GM12878 (cell line): ENCODE data around the gene GNAZ. TPM values are rescaled to one million over a fixed set of nuclear protein-coding genes. Genes with fewer than 3 reads are reported as not detected.

Experiments used
- ATAC-seq: fragments of 200-7000 bp; cut with Tn5 transposase; 3 replicates; pipeline ENCODE4 v1.9.1; 2020; ENCODE audit warnings: mild to moderate bottlenecking, moderate library complexity
- BruUV-seq: library from RNA; stranded (reverse); fragments of 400-500 nt; replicated peaks from 2 replicates; lab custom pipeline; 2021; lab: Mats Ljungman, UMichigan
- CTCF ChIA-PET: fragments of 300-600 bp; sonication (Branson Sonifier 250); formaldehyde crosslinking; extraction: SDS; loops from one replicate; lab custom pipeline; 2021; ENCODE audit warnings: inconsistent platforms; lab: Yijun Ruan, JAX
- POLR2A ChIA-PET: fragments of 350-600 bp; formaldehyde crosslinking; extraction: SDS; loops from one replicate; lab custom pipeline; 2021; ENCODE audit warnings: inconsistent platforms; lab: Charles Lee
- RAD21 ChIA-PET: fragments of 300-600 bp; sonication (Branson Sonifier 250); formaldehyde crosslinking; loops from one replicate; lab custom pipeline; 2023; ENCODE audit warnings: antibody characterized with exemption; ENCODE audit not compliant: unreplicated experiment; lab: Charles Lee
- SMC1A ChIA-PET: fragments of 300-600 bp; sonication (Branson Sonifier 250); formaldehyde crosslinking; loops from one replicate; lab custom pipeline; 2023; ENCODE audit not compliant: unreplicated experiment, uncharacterized antibody; lab: Charles Lee
- DNase-seq: peaks from one replicate; pipeline ENCODE4 v3.0.0-alpha.2; 2011; ENCODE audit warnings: low read depth, low spot score
- FAIRE-seq: peaks from 3 replicates; lab custom pipeline; 2011; peaks lifted over from hg19 to GRCh38; lab: Jason Lieb, UNC
- H2AFZ ChIP-seq: 2 replicates; pipeline ENCODE4 v1.6.0; 2011; ENCODE audit warnings: low read depth, low read length, control low read depth; ENCODE audit not compliant: control insufficient read depth
- H3K27ac ChIP-seq: 2 replicates; pipeline ENCODE4 v1.5.1; 2011; ENCODE audit warnings: control low read depth; ENCODE audit not compliant: control insufficient read depth, insufficient read depth
- H3K27me3 ChIP-seq, 2 experiments: replicated peaks in 1 of 2; 2 replicates each; pipeline versions ENCODE4 v1.6.0 to v1.6.1; 2011; ENCODE audit warnings: low read length in 1 of 2; ENCODE audit not compliant: control insufficient read depth in 2 of 2, insufficient read depth in 2 of 2
- H3K36me3 ChIP-seq, 2 experiments: 2 replicates each; pipeline ENCODE4 v1.5.1; 2011; ENCODE audit warnings: low read length in 1 of 2; ENCODE audit not compliant: control insufficient read depth in 2 of 2, insufficient read depth in 2 of 2
- H3K4me1 ChIP-seq: 2 replicates; pipeline ENCODE4 v1.6.1; 2011; ENCODE audit warnings: mild to moderate bottlenecking, low read length, moderate library complexity, mixed read lengths; ENCODE audit not compliant: control insufficient read depth, insufficient read depth
- H3K4me2 ChIP-seq: 2 replicates; pipeline ENCODE4 v1.6.0; 2011; ENCODE audit warnings: control low read depth; ENCODE audit not compliant: control insufficient read depth, insufficient read depth
- H3K4me3 ChIP-seq: fragments of 200-600 bp; sonication (generic); 2 replicates; pipeline ENCODE4 v1.5.1; 2016
- H3K79me2 ChIP-seq: 2 replicates; pipeline ENCODE4 v1.6.0; 2011; ENCODE audit warnings: low read length; ENCODE audit not compliant: control insufficient read depth, insufficient read depth
- H3K9ac ChIP-seq: 2 replicates; pipeline ENCODE4 v1.8.0; 2011; ENCODE audit warnings: low read length, control low read depth, mixed read lengths; ENCODE audit not compliant: control insufficient read depth, insufficient read depth
- H3K9me3 ChIP-seq: replicated peaks from 3 replicates; pipeline ENCODE4 v1.5.1; 2011; ENCODE audit warnings: mild to moderate bottlenecking, low read length; ENCODE audit not compliant: control insufficient read depth, insufficient read depth
- H4K20me1 ChIP-seq: 2 replicates; pipeline ENCODE4 v1.6.0; 2011; ENCODE audit not compliant: control insufficient read depth, insufficient read depth
- ATF7 ChIP-seq: fragments of 450-650 bp; IDR thresholded peaks from 2 replicates; pipeline ENCODE4 v1.6.1; 2016; ENCODE audit warnings: low read depth, mild to moderate bottlenecking
- CBX3 ChIP-seq: fragments of 200-600 bp; sonication (generic); IDR thresholded peaks from 2 replicates; pipeline ENCODE4 v1.6.1; 2016; ENCODE audit warnings: low read depth, borderline replicate concordance
- GABPA ChIP-seq: IDR thresholded peaks from 2 replicates; pipeline ENCODE4 v1.6.1; 2014; ENCODE audit warnings: antibody characterized with exemption, low read depth, mild to moderate bottlenecking, inconsistent platforms
- WGBS: methylation state at CpG from one replicate; pipeline ENCODE4 v1.1.6; 2016; ENCODE audit warnings: low lambda C conversion rate; ENCODE audit not compliant: insufficient replicate concordance, insufficient coverage; ENCODE audit errors: missing lambda C conversion rate; 5-methylcytosine and 5-hydroxymethylcytosine counted together
- in situ Hi-C: fragments of 300-500 bp; cut with MboI; formaldehyde crosslinking; loops from 9 replicates; pipeline ENCODE4 v1.14.3; 2018; ENCODE audit warnings: mixed read lengths
- intact Hi-C: fragments of 100-400 bp; cut with micrococcal nuclease; formaldehyde crosslinking; loops from one replicate; pipeline ENCODE4 v1.14.2; 2022; ENCODE audit not compliant: unreplicated experiment
- polyA plus RNA-seq, 11 experiments: library from polyadenylated mRNA; depleted of rRNA in 4 of 11; unstranded in 6 of 11; stranded (reverse) in 5 of 11; fragments of >200 nt; fragmentation: Nextera tagmentation in 4 of 11; fragmentation: Illumina TruSeq in 1 of 11; extraction: Ambion mirVana in 4 of 11; extraction: Trizol in 1 of 11; gene quantifications; 1 replicate in 1 of 11; 2 replicates in 10 of 11; pipeline versions ENCODE4 v1.2.1 to v1.2.3, GENCODE V29; 2011 to 2016; ENCODE audit warnings: inconsistent platforms in 2 of 11, missing spikeins in 2 of 11, low read depth in 1 of 11
- total RNA-seq, 4 experiments: library from RNA; depleted of rRNA in 3 of 4; stranded (reverse); fragments of >200 nt in 3 of 4; fragmentation: Illumina TruSeq in 1 of 4; extraction: Trizol in 1 of 4; gene quantifications; 2 replicates each; pipeline versions ENCODE4 v1.2.1 to v1.2.3, GENCODE V29; 2013 to 2021
- TF ChIP-seq, protein P1 (sequence below): IDR thresholded peaks from 2 replicates; pipeline ENCODE4 v1.6.1; 2011; ENCODE audit warnings: low read depth, mild to moderate bottlenecking, low read length, moderate library complexity, borderline replicate concordance; ENCODE audit errors: extremely low read depth

The GNAZ gene
- total and polyA plus RNA-seq, 10 of the 15 experiments (the other 5 are each of a cell fraction or from before 2014, with no cell fraction given): 0.09 to 1.0 (median 0.44) TPM; not detected in 1

DNA sequence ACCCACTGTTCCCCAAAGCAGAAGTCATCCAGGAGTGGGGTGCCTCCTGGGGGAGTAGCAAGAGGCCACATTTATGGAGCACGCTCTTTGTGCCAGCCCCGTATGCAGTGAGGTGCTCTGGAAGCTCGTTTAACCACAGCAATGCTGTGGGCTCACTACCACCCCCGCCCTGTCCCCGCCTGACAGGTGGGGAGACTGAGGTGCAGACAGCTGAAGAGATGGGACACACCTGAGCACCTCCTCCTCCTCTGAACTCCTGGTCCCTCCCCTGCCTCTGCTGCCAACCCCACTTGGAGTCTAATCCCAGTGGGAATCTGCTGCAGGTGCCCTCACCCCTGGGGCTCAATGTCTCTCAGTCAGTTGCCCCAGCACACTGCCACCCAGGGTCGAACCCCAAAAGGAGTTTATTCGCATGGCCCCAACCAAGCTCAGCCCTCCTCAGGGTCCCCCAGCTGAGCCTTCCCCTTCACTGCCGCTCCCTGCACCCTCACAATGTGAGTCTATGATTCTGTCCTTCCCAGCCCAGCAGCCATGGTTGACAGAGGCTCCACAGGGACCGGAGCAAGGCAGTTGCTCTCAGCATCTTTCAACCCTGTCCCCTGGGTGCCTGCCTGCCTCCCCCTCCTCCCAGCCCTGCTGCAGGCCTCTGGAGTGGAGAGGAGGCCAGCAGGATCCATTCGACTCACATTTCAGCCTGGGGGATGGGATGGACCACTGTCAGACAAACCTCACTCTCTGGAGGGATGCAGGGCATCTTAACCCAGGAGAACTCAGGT lies 96.7 kb downstream of the GNAZ start:
- intact Hi-C loops (no loop called here), in situ Hi-C loops (no loop called here)
- no peak for TF ChIP-seq GABPA
- TF ChIP-seq ATF7: no peak
- TF ChIP-seq, protein P1, sequence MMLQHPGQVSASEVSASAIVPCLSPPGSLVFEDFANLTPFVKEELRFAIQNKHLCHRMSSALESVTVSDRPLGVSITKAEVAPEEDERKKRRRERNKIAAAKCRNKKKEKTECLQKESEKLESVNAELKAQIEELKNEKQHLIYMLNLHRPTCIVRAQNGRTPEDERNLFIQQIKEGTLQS: no peak
- no peak for TF ChIP-seq CBX3
- Histone ChIP-seq H3K9ac (no peak overlapping the region), H2AFZ (no peak overlapping the region), H4K20me1 (no peaks in the 10 kb centered on the region), H3K4me3 (no peak overlapping the region), H3K4me2 (no peak overlapping the region), H3K27me3 (no peaks in the 10 kb centered on the region), H3K9me3 (no peaks in the 10 kb centered on the region), H3K4me1 (no peaks in the 10 kb centered on the region), H3K79me2 (no peaks in the 10 kb centered on the region), H3K36me3 (no peaks in the 10 kb centered on the region), H3K27ac (no peak overlapping the region)
- FAIRE-seq (no peak), ATAC-seq (no peak), DNase-seq (no peak)
- POLR2A ChIA-PET: interaction anchor here (0.6 to 0.8 kb wide), 2 partner anchors 17 to 43 kb away, joined by 3 read pairs; no protein-coding TSS in a partner anchor
- RAD21 ChIA-PET: interaction anchor here (0.7 kb wide), 1 partner anchor 23 kb away, joined by 3 read pairs; no protein-coding TSS in a partner anchor
- no TSS peak for BruUV-seq
- CTCF ChIA-PET: interaction anchor here (1.2 to 1.9 kb wide), 2 partner anchors 12 to 124 kb away, joined by 4 to 6 read pairs; no protein-coding TSS in a partner anchor
- SMC1A ChIA-PET: no interaction called here
- 30% methylated on average over 10 of the region's 10 CpGs for WGBS
